A549 (cell line): Measurements from ENCODE around the gene PDE3A. TPM values are rescaled to one million over a fixed set of nuclear protein-coding genes. Genes with fewer than 3 reads are reported as not detected.
A peak's percentile ranks its signal among the peaks of the same experiment; 100 is the strongest.

Experiments
- ATAC-seq, 2 experiments: fragments of 200-7000 bp in 1 of 2; fragments of >200 bp in 1 of 2; cut with Nextera tagmentation in 1 of 2; cut with Tn5 transposase in 1 of 2; 3 replicates each; pipeline versions ENCODE4 v1.8.0 to v1.9.1; 2018 to 2020; ENCODE audit warnings: mild to moderate bottlenecking in 1 of 2, moderate library complexity in 1 of 2
- CTCF ChIA-PET: fragments of 300-600 bp; sonication (Branson Sonifier 250); formaldehyde crosslinking; extraction: SDS; loops from one replicate; lab custom pipeline; 2021; ENCODE audit warnings: antibody characterized with exemption, inconsistent platforms; lab: Yijun Ruan, JAX
- POLR2A ChIA-PET: fragments of 350-600 bp; formaldehyde crosslinking; extraction: SDS; loops from one replicate; lab custom pipeline; 2021; ENCODE audit warnings: antibody characterized with exemption, inconsistent platforms; lab: Yijun Ruan, JAX
- DNase-seq, 2 experiments: peaks; one replicate each; pipeline versions ENCODE4 v3.0.0 to v3.0.0-alpha.2; 2011 to 2016; ENCODE audit warnings: low read depth in 1 of 2, low spot score in 1 of 2
- FAIRE-seq: peaks from 2 replicates; lab custom pipeline; 2011; peaks lifted over from hg19 to GRCh38; lab: Jason Lieb, UNC
- H3K27ac ChIP-seq, 2 experiments: fragments of >200 bp; sonication (Bioruptor Twin); formaldehyde crosslinking; 3 replicates each; pipeline ENCODE4 v1.5.1; 2016 to 2017
- H3K4me1 ChIP-seq: fragments of >200 bp; sonication (Bioruptor Twin); formaldehyde crosslinking; 3 replicates; pipeline ENCODE4 v1.6.1; 2016
- H3K4me2 ChIP-seq: fragments of >200 bp; sonication (Bioruptor Twin); formaldehyde crosslinking; 3 replicates; pipeline ENCODE4 v1.6.1; 2016
- H3K4me3 ChIP-seq: fragments of >200 bp; sonication (Bioruptor Twin); formaldehyde crosslinking; 3 replicates; pipeline ENCODE4 v1.5.1; 2016
- H3K9me3 ChIP-seq: fragments of >200 bp; sonication (Bioruptor Twin); formaldehyde crosslinking; 3 replicates; pipeline ENCODE4 v1.6.1; 2016
- BHLHE40 ChIP-seq: IDR thresholded peaks from 2 replicates; pipeline ENCODE4 v1.6.1; 2012; ENCODE audit warnings: low read depth, low read length, inconsistent platforms
- CBX2 ChIP-seq: fragments of 200-600 bp; sonication (generic); IDR thresholded peaks from 2 replicates; pipeline ENCODE4 v1.6.1; 2016; ENCODE audit warnings: low read depth, mild to moderate bottlenecking, borderline replicate concordance
- CEBPB ChIP-seq, 2 experiments: fragments of >200 bp in 1 of 2; sonication (Bioruptor Twin) in 1 of 2; formaldehyde crosslinking in 1 of 2; IDR thresholded peaks; 2 replicates each; pipeline ENCODE4 v1.6.1; 2012 to 2016
- CHD4 ChIP-seq: fragments of 200-600 bp; sonication (generic); IDR thresholded peaks from 2 replicates; pipeline ENCODE4 v1.6.1; 2016; ENCODE audit warnings: antibody characterized with exemption, mild to moderate bottlenecking, borderline replicate concordance
- EHF ChIP-seq: fragments of 250-450 bp; sonication (Bioruptor Pico); IDR thresholded peaks from 2 replicates; pipeline ENCODE4 v1.5.0; 2020; ENCODE audit warnings: mild to moderate bottlenecking
- EHMT2 ChIP-seq: fragments of 200-600 bp; sonication (generic); IDR thresholded peaks from 2 replicates; pipeline ENCODE4 v1.6.1; 2016; ENCODE audit warnings: antibody characterized with exemption, low read depth, mild to moderate bottlenecking, moderate library complexity
- FOSL2 ChIP-seq, 2 experiments: fragments of 450-650 bp in 1 of 2; fragments of >200 bp in 1 of 2; sonication (Bioruptor Twin) in 1 of 2; formaldehyde crosslinking; IDR thresholded peaks; 2 replicates each; pipeline versions ENCODE4 v1.5.0 to v1.6.1; 2016 to 2020; ENCODE audit warnings: mild to moderate bottlenecking in 1 of 2, moderate library complexity in 1 of 2
- HDAC2 ChIP-seq: fragments of 200-600 bp; sonication (generic); IDR thresholded peaks from 2 replicates; pipeline ENCODE4 v1.6.1; 2016
- HMGXB4 ChIP-seq: fragments of 250-450 bp; sonication (Bioruptor Pico); IDR thresholded peaks from 2 replicates; pipeline ENCODE4 v1.5.0; 2021; ENCODE audit warnings: mild to moderate bottlenecking, moderate library complexity, borderline replicate concordance
- HOXB13 ChIP-seq: fragments of 250-450 bp; sonication (Bioruptor Pico); IDR thresholded peaks from 2 replicates; pipeline ENCODE4 v1.5.0; 2020; ENCODE audit warnings: low read depth, mild to moderate bottlenecking, moderate library complexity
- HOXB5 ChIP-seq: fragments of 250-450 bp; sonication (Bioruptor Pico); IDR thresholded peaks from 2 replicates; pipeline ENCODE4 v1.5.0; 2020; ENCODE audit warnings: mild to moderate bottlenecking, moderate library complexity
- JUN ChIP-seq, 2 experiments: fragments of >200 bp; sonication (Bioruptor Twin); formaldehyde crosslinking; IDR thresholded peaks; 2 replicates in 1 of 2; 3 replicates in 1 of 2; pipeline ENCODE4 v1.6.1; 2016 to 2017
- JUNB ChIP-seq: fragments of >200 bp; sonication (Bioruptor Twin); formaldehyde crosslinking; IDR thresholded peaks from 2 replicates; pipeline ENCODE4 v1.6.1; 2016
- KDM5A ChIP-seq: fragments of 200-600 bp; sonication (generic); IDR thresholded peaks from 2 replicates; pipeline ENCODE4 v1.6.1; 2016; ENCODE audit warnings: antibody characterized with exemption, mild to moderate bottlenecking
- NPAS2 ChIP-seq: fragments of 250-450 bp; sonication (Bioruptor Pico); IDR thresholded peaks from 2 replicates; pipeline ENCODE4 v1.8.0; 2022; ENCODE audit warnings: mild to moderate bottlenecking, moderate library complexity, borderline replicate concordance
- PHF8 ChIP-seq: fragments of 200-600 bp; sonication (generic); IDR thresholded peaks from 2 replicates; pipeline ENCODE4 v1.6.1; 2016; ENCODE audit warnings: low read depth, mild to moderate bottlenecking, antibody characterized with exemption, moderate library complexity, borderline replicate concordance
- POLR2A ChIP-seq: IDR thresholded peaks from 2 replicates; pipeline ENCODE4 v1.6.1; 2012; ENCODE audit warnings: mild to moderate bottlenecking, low read length
- RCOR1 ChIP-seq: fragments of 150-350 bp; IDR thresholded peaks from 2 replicates; pipeline ENCODE4 v1.6.1; 2014; ENCODE audit warnings: antibody characterized with exemption, low read length, low read depth
- SMC3 ChIP-seq: fragments of >200 bp; sonication (Bioruptor Twin); formaldehyde crosslinking; IDR thresholded peaks from 3 replicates; pipeline ENCODE4 v1.6.1; 2018; ENCODE audit warnings: inconsistent platforms
- SREBF2 ChIP-seq: fragments of 450-650 bp; IDR thresholded peaks from 2 replicates; pipeline ENCODE4 v1.6.1; 2014; ENCODE audit warnings: mild to moderate bottlenecking, moderate library complexity
- TP53 ChIP-seq: fragments of 250-450 bp; sonication (Bioruptor Pico); IDR thresholded peaks from 2 replicates; pipeline ENCODE4 v1.5.0; 2021; ENCODE audit warnings: mild to moderate bottlenecking, moderate library complexity
- USF2 ChIP-seq: fragments of 450-650 bp; IDR thresholded peaks from 2 replicates; pipeline ENCODE4 v1.6.1; 2014; ENCODE audit warnings: antibody characterized with exemption
- ZSCAN20 ChIP-seq: fragments of 250-450 bp; sonication (Bioruptor Pico); IDR thresholded peaks from 2 replicates; pipeline ENCODE4 v1.8.0; 2022; ENCODE audit warnings: mild to moderate bottlenecking, moderate library complexity
- WGBS: methylation state at CpG from one replicate; pipeline ENCODE4 v1.1.6; 2017; ENCODE audit errors: missing lambda C conversion rate; 5-methylcytosine and 5-hydroxymethylcytosine counted together
- polyA plus RNA-seq, 4 experiments: library from polyadenylated mRNA; depleted of rRNA in 3 of 4; stranded (reverse); fragments of >200 nt; fragmentation: RNase III in 1 of 4; extraction: RNeasy Plus Mini Kit Qiagen cat#74134 plus additional on column Dnase treatment in 1 of 4; gene quantifications; 2 replicates in 3 of 4; 3 replicates in 1 of 4; pipeline ENCODE4 v1.2.3, GENCODE V29; 2011 to 2017

The PDE3A gene
- polyA plus RNA-seq, 2 of the 4 experiments (the other 2 are of a cell fraction) = 7.6 to 12.7 TPM

- ATAC-seq (no peak), FAIRE-seq (peak; percentile 7), DNase-seq (no peak)
- TF ChIP-seq JUN (IDR thresholded peaks at IDR 0.05) = no peak
- no peak for TF ChIP-seq POLR2A
- no peak for TF ChIP-seq SREBF2
- no peak for TF ChIP-seq HOXB5 (CRISPR knock-in tag)
- Histone ChIP-seq H3K9me3 (peaks cover 16% of the 10 kb centered on the region), H3K4me3 (no peak overlapping the region), H3K4me1 (no peaks in the 10 kb centered on the region), H3K4me2 (no peak overlapping the region), H3K27ac (no peak overlapping the region)
- CTCF ChIA-PET = no interaction called here
- 25% methylated on average over 2 of the region's 2 CpGs for WGBS
- POLR2A ChIA-PET = no interaction called here
Observed at GRCh38 chr12:20339060-20339459, 29.3 kb upstream of the PDE3A start.

- FAIRE-seq (no peak), ATAC-seq (peak in 1 of 2 experiments; percentile 24; a peak in 1 of 6 replicates), DNase-seq (peak in 1 of 2 experiments; percentile 27)
- ChIA-PET POLR2A (no interaction called here), CTCF (interaction anchor here (1.0 kb wide), 1 partner anchor 46 kb away, joined by 3 read pairs; no protein-coding TSS in a partner anchor)
- no peak overlapping the region for H3K4me3 ChIP-seq
- H3K4me1 ChIP-seq = no peaks in the 10 kb centered on the region
- H3K9me3 ChIP-seq = peaks cover under 1% of the 10 kb centered on the region; the same call in 1 of the 3 replicates
- WGBS = 54% methylated on average over 3 of the region's 3 CpGs
- TF ChIP-seq SMC3 = no peak
- TF ChIP-seq HMGXB4 (CRISPR knock-in tag) = no peak
- TF ChIP-seq CEBPB (IDR thresholded peaks at IDR 0.05) = no peak
- TF ChIP-seq PHF8 = no peak
- no peak for TF ChIP-seq HDAC2
- no peak for TF ChIP-seq RCOR1
- TF ChIP-seq KDM5A = no peak
- TF ChIP-seq EHF = no peak
- TF ChIP-seq JUN (IDR thresholded peaks at IDR 0.05) = no peak
- no peak for TF ChIP-seq CBX2
- no peak for TF ChIP-seq FOSL2 (IDR thresholded peaks at IDR 0.05)
- TF ChIP-seq FOSL2 (CRISPR knock-in tag; IDR thresholded peaks at IDR 0.05) = no peak
- TF ChIP-seq USF2 = no peak
- TF ChIP-seq BHLHE40 = no peak
- TF ChIP-seq CHD4 = no peak
- no peak for TF ChIP-seq EHMT2
- TF ChIP-seq, all 56 proteins: peak for 0
- Histone ChIP-seq H3K4me2 (no peak overlapping the region), H3K27ac (no peak overlapping the region)
Observed at GRCh38 chr12:20342111-20342510, 26.2 kb upstream of the PDE3A start.

GRCh38 chr12:20345866-20346265 is 22.5 kb upstream of the PDE3A start:
- no peak overlapping the region for H3K27ac ChIP-seq
- DNase-seq = no peak
- no peaks in the 10 kb centered on the region for H3K9me3 ChIP-seq
- 0 out of 3 replicates have a peak, but pooled peaks cover 5% of the 10 kb centered on the region for H3K4me1 ChIP-seq
- CTCF ChIA-PET = no interaction called here
- TF ChIP-seq TP53 (CRISPR knock-in tag) (no peak), EHF (no peak), CHD4 (no peak), FOSL2 (IDR thresholded peaks at IDR 0.05) (no peak), FOSL2 (CRISPR knock-in tag; IDR thresholded peaks at IDR 0.05) (no peak), SREBF2 (no peak), CEBPB (IDR thresholded peaks at IDR 0.05) (no peak), RCOR1 (no peak), PHF8 (no peak), KDM5A (no peak), HDAC2 (no peak), JUN (IDR thresholded peaks at IDR 0.05) (no peak), ZSCAN20 (no peak), NPAS2 (no peak), BHLHE40 (no peak), HOXB13 (CRISPR knock-in tag) (no peak), JUNB (no peak)
- TF ChIP-seq, all 56 proteins: peak for 0
- POLR2A ChIA-PET = no interaction called here
- H3K4me2 ChIP-seq = no peak overlapping the region
- no peak for FAIRE-seq
- no peak for ATAC-seq
- WGBS = 67% methylated on average over 3 of the region's 3 CpGs
- no peak overlapping the region for H3K4me3 ChIP-seq
